PC-3 (cell line): Measurements from ENCODE around the gene USP15. TPM values are rescaled to one million over a fixed set of nuclear protein-coding genes. Genes with fewer than 3 reads are reported as not detected.

ENCODE experiments used
- ATAC-seq: fragments of 200-7000 bp; cut with Tn5 transposase; 2 replicates; pipeline ENCODE4 v1.9.1; 2020; ENCODE audit warnings: mild to moderate bottlenecking, moderate library complexity
- BruUV-seq: library from RNA; stranded (reverse); fragments of 400-500 nt; replicated peaks from 2 replicates; lab custom pipeline; 2021; lab: Mats Ljungman, UMichigan
- CTCF ChIA-PET: fragments of 300-600 bp; sonication (Branson Sonifier 250); formaldehyde crosslinking; loops from one replicate; lab custom pipeline; 2022; ENCODE audit warnings: antibody characterized with exemption; lab: Charles Lee
- POLR2A ChIA-PET: fragments of 300-600 bp; sonication (Branson Sonifier 250); formaldehyde crosslinking; loops from one replicate; lab custom pipeline; 2022; ENCODE audit warnings: antibody characterized with exemption; ENCODE audit not compliant: unreplicated experiment; lab: Charles Lee
- DNase-seq: peaks from one replicate; pipeline ENCODE4 v3.0.0-alpha.2; 2015
- H2AFZ ChIP-seq: fragments of 300-600 bp; sonication (generic); 2 replicates; pipeline ENCODE4 v1.6.0; 2016; ENCODE audit warnings: antibody characterized with exemption, low read length
- H3F3A ChIP-seq: fragments of 300-600 bp; sonication (generic); one replicate; pipeline ENCODE4 v1.6.0; 2017; ENCODE audit warnings: antibody characterized with exemption, low read length, control low read depth, mild to moderate bottlenecking; ENCODE audit not compliant: unreplicated experiment
- H3K27ac ChIP-seq: fragments of 300-600 bp; sonication (generic); 2 replicates; pipeline ENCODE4 v1.5.1; 2016; ENCODE audit warnings: mild to moderate bottlenecking, low read length
- H3K27me3 ChIP-seq: fragments of 300-600 bp; sonication (generic); 2 replicates; pipeline ENCODE4 v1.6.1; 2016; ENCODE audit warnings: low read length, mixed read lengths
- H3K36me3 ChIP-seq: fragments of 300-600 bp; sonication (generic); 2 replicates; pipeline ENCODE4 v1.6.1; 2016; ENCODE audit warnings: low read depth, mixed run types, low read length, mixed read lengths
- H3K4me1 ChIP-seq: fragments of 300-600 bp; sonication (generic); 2 replicates; pipeline ENCODE4 v1.5.1; 2016; ENCODE audit warnings: low read length; ENCODE audit not compliant: insufficient read depth
- H3K4me2 ChIP-seq: fragments of 300-600 bp; sonication (generic); 2 replicates; pipeline ENCODE4 v1.6.0; 2016; ENCODE audit warnings: low read length
- H3K4me3 ChIP-seq: fragments of 300-600 bp; sonication (generic); 2 replicates; pipeline ENCODE4 v1.5.1; 2016; ENCODE audit warnings: mild to moderate bottlenecking, low read length, mixed read lengths
- H3K79me2 ChIP-seq: fragments of 300-600 bp; sonication (generic); 2 replicates; pipeline ENCODE4 v1.6.1; 2017; ENCODE audit warnings: low read length, mixed read lengths
- H3K9ac ChIP-seq: fragments of 300-600 bp; sonication (generic); 2 replicates; pipeline ENCODE4 v1.6.0; 2016; ENCODE audit warnings: mild to moderate bottlenecking, low read length
- H3K9me2 ChIP-seq: fragments of 300-600 bp; sonication (generic); replicated peaks from 2 replicates; pipeline ENCODE4 v1.6.1; 2016; ENCODE audit warnings: mixed run types, low read length, mixed read lengths
- H3K9me3 ChIP-seq: fragments of 300-600 bp; sonication (generic); 2 replicates; pipeline ENCODE4 v1.6.1; 2016; ENCODE audit warnings: low read length, mixed read lengths
- H4K20me1 ChIP-seq: fragments of 300-600 bp; sonication (generic); 2 replicates; pipeline ENCODE4 v1.6.1; 2016; ENCODE audit warnings: low read length, mixed read lengths
- CTCF ChIP-seq: fragments of 300-600 bp; sonication (generic); conservative IDR thresholded peaks from 2 replicates; pipeline ENCODE4 v1.5.1; 2017; ENCODE audit warnings: antibody characterized with exemption, low read depth, mild to moderate bottlenecking, low read length
- EZH2 ChIP-seq: fragments of 300-600 bp; sonication (generic); IDR thresholded peaks from one replicate; pipeline ENCODE4 v1.6.1; 2017; ENCODE audit warnings: antibody characterized with exemption, mild to moderate bottlenecking, low read length; ENCODE audit not compliant: unreplicated experiment
- EZH2phosphoT487 ChIP-seq: fragments of 300-600 bp; sonication (generic); IDR thresholded peaks from 2 replicates; pipeline ENCODE4 v1.6.1; 2018; ENCODE audit warnings: mild to moderate bottlenecking, antibody characterized with exemption, low read length, borderline replicate concordance
- intact Hi-C: fragments of 100-400 bp; cut with micrococcal nuclease; formaldehyde crosslinking; loops from 2 replicates; pipeline ENCODE4 v1.9.0; 2023
- total RNA-seq: library from RNA; depleted of rRNA; stranded (reverse); fragments of >200 nt; gene quantifications from 2 replicates; pipeline ENCODE4 v1.2.3, GENCODE V29; 2014

USP15 gene
- total RNA-seq, 1 experiment from 2014 or later, result 46.1 TPM

GRCh38 chr12:62403031-62403430, 142.8 kb downstream of the USP15 start:
- Histone ChIP-seq H3K4me3 (no peak overlapping the region), H3K9ac (no peak overlapping the region), H3K4me2 (no peak overlapping the region), H3K27me3 (no peaks in the 10 kb centered on the region), H2AFZ (no peak overlapping the region), H3K9me3 (no peaks in the 10 kb centered on the region), H3K79me2 (no peaks in the 10 kb centered on the region), H3K36me3 (peaks cover 12% of the 10 kb centered on the region; the same call in 1 of the 2 replicates), H4K20me1 (no peaks in the 10 kb centered on the region), H3K27ac (no peak overlapping the region), H3F3A (no peaks in the 10 kb centered on the region), H3K9me2 (no peaks in the 10 kb centered on the region), H3K4me1 (no peaks in the 10 kb centered on the region)
- POLR2A ChIA-PET, result no interaction called here
- intact Hi-C loops, result no loop called here
- DNase-seq (no peak), ATAC-seq (no peak)
- no peak for TF ChIP-seq CTCF
- TF ChIP-seq EZH2phosphoT487, result no peak
- TF ChIP-seq EZH2, result no peak
- BruUV-seq, result no TSS peak
- CTCF ChIA-PET, result no interaction called here

- Histone ChIP-seq H4K20me1 (no peaks in the 10 kb centered on the region), H3K9me3 (no peaks in the 10 kb centered on the region), H3F3A (no peaks in the 10 kb centered on the region), H3K36me3 (peaks cover 7% of the 10 kb centered on the region; the same call in 1 of the 2 replicates), H3K79me2 (no peaks in the 10 kb centered on the region), H3K4me2 (no peak overlapping the region), H3K4me3 (no peak overlapping the region), H3K27me3 (no peaks in the 10 kb centered on the region), H3K27ac (no peak overlapping the region), H2AFZ (no peak overlapping the region), H3K4me1 (no peaks in the 10 kb centered on the region), H3K9me2 (no peaks in the 10 kb centered on the region), H3K9ac (no peak overlapping the region)
- no peak for DNase-seq
- ChIA-PET CTCF (no interaction called here), POLR2A (no interaction called here)
- no TSS peak for BruUV-seq
- ATAC-seq, result no peak
- TF ChIP-seq EZH2 (no peak), CTCF (no peak), EZH2phosphoT487 (no peak)
- intact Hi-C loops, result no loop called here
Measured at GRCh38 chr12:62407587-62407986, 147.4 kb downstream of the USP15 start.

- Histone ChIP-seq H2AFZ (no peak overlapping the region), H3K36me3 (peaks cover 7% of the 10 kb centered on the region; the same call in 1 of the 2 replicates), H3K9ac (no peak overlapping the region), H3K27me3 (no peaks in the 10 kb centered on the region), H3K4me2 (no peak overlapping the region), H3K4me3 (no peak overlapping the region), H3K27ac (no peak overlapping the region), H3K9me3 (no peaks in the 10 kb centered on the region), H3K4me1 (no peaks in the 10 kb centered on the region), H3F3A (no peaks in the 10 kb centered on the region), H3K9me2 (no peaks in the 10 kb centered on the region), H3K79me2 (no peaks in the 10 kb centered on the region), H4K20me1 (no peaks in the 10 kb centered on the region)
- no peak for DNase-seq
- no TSS peak for BruUV-seq
- TF ChIP-seq EZH2 (no peak), EZH2phosphoT487 (no peak), CTCF (no peak)
- intact Hi-C loops, result no loop called here
- CTCF ChIA-PET, result no interaction called here
- no peak for ATAC-seq
- POLR2A ChIA-PET, result no interaction called here
Measured at GRCh38 chr12:62409068-62409467, 148.9 kb downstream of the USP15 start.
